BE2C (cell line): ENCODE results near the gene CCL16.

Source experiments
- DNase-seq: peaks from one replicate; pipeline ENCODE4 v3.0.0-alpha.2; 2020
- H3K27me3 ChIP-seq: fragments of 250-450 bp; sonication (Bioruptor Pico); 2 replicates; pipeline ENCODE4 v1.5.1; 2020; ENCODE audit warnings: mild to moderate bottlenecking
- H3K36me3 ChIP-seq: fragments of 250-450 bp; sonication (Bioruptor Pico); 2 replicates; pipeline ENCODE4 v1.5.1; 2020; ENCODE audit warnings: mild to moderate bottlenecking
- H3K4me1 ChIP-seq: fragments of 250-450 bp; sonication (Bioruptor Pico); 2 replicates; pipeline ENCODE4 v1.5.1; 2020
- H3K4me3 ChIP-seq: 2 replicates; pipeline ENCODE4 v1.5.1; 2011; ENCODE audit warnings: low read depth, low read length
- H3K9me3 ChIP-seq: fragments of 250-450 bp; sonication (Bioruptor Pico); 2 replicates; pipeline ENCODE4 v1.5.1; 2020
- CTCF ChIP-seq: IDR thresholded peaks from 2 replicates; pipeline ENCODE4 v1.5.1; 2012; ENCODE audit warnings: mild to moderate bottlenecking, low read depth, low read length

Gene CCL16

DNA sequence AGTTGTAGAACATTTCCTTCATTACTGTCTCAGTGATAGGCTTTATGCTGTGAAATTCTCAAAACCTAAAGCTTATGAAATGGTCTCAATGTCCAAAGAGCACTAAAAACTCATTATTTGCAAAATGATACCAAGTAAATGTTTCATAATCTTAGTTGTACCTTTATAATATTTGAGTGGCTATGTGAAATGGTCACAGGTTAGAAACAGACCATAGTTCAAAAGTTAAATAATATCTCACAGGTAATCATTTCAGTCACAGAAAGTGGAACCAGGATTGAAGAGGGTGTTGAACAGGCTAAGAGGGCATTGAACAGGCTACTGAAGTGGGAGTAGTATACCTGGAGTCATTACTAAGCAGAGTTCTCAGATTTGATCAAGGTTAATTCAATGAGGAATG, 53.6 kb downstream of the CCL16 start:
- peaks cover 3% of the 10 kb centered on the region; the same call in 1 of the 2 replicates for H3K4me1 ChIP-seq
- DNase-seq, result no peak
- TF ChIP-seq CTCF, result no peak
- H3K4me3 ChIP-seq, result no peak overlapping the region
- H3K9me3 ChIP-seq, result no peaks in the 10 kb centered on the region
- no peaks in the 10 kb centered on the region for H3K27me3 ChIP-seq
- H3K36me3 ChIP-seq, result no peaks in the 10 kb centered on the region
